Testis (tissue), 3 donors: ENCODE data around the gene LDLRAD4. TPM values are rescaled to one million over a fixed set of nuclear protein-coding genes. Genes with fewer than 3 reads are reported as not detected.

Experiments
- DNase-seq: peaks from one replicate; pipeline ENCODE4 v3.0.0-alpha.2; 2019
- H3K27ac ChIP-seq, 2 donors: fragments of 200-600 bp; sonication (generic); one replicate each; pipeline ENCODE4 v1.5.1; 2019
- H3K27me3 ChIP-seq: fragments of 200-600 bp; sonication (generic); one replicate; pipeline ENCODE4 v1.5.1; 2019
- H3K36me3 ChIP-seq: fragments of 200-600 bp; sonication (generic); one replicate; pipeline ENCODE4 v1.5.1; 2017; ENCODE audit warnings: low read depth; ENCODE audit errors: missing control alignments
- H3K4me1 ChIP-seq: fragments of 200-600 bp; sonication (generic); one replicate; pipeline ENCODE4 v1.5.1; 2019
- H3K4me3 ChIP-seq, 2 donors: fragments of 200-600 bp; sonication (generic); one replicate each; pipeline ENCODE4 v1.5.1; 2017 to 2019
- H3K9me3 ChIP-seq: fragments of 200-600 bp; sonication (generic); one replicate; pipeline ENCODE4 v1.5.1; 2017
- CTCF ChIP-seq, 3 experiments: fragments of 450-650 bp in 2 of 3; fragments of 200-600 bp in 1 of 3; sonication (generic) in 1 of 3; IDR thresholded peaks; one replicate each; pipeline ENCODE4 v1.5.1; 2016 to 2019; ENCODE audit warnings: antibody characterized with exemption in 3 of 3, mild to moderate bottlenecking in 2 of 3, moderate library complexity in 1 of 3
- POLR2A ChIP-seq: fragments of 450-650 bp; IDR thresholded peaks from one replicate; pipeline ENCODE4 v1.6.1; 2017; ENCODE audit warnings: antibody characterized with exemption, mild to moderate bottlenecking, moderate library complexity
- WGBS, 2 donors: methylation state at CpG; one replicate each; pipeline ENCODE4 v1.1.5; 2018; 5-methylcytosine and 5-hydroxymethylcytosine counted together
- intact Hi-C: fragments of 100-400 bp; cut with DNase I; formaldehyde crosslinking; loops from one replicate; pipeline ENCODE4 v1.15.1; 2023; ENCODE audit warnings: low total_unique reads
- polyA plus RNA-seq: library from polyadenylated mRNA; stranded (reverse); fragments of 350-450 nt; fragmentation: Illumina TruSeq; extraction: RNeasy Lipid Tissue Mini Kit (QIAGEN cat#74804); gene quantifications from one replicate; pipeline ENCODE4 v1.2.3, GENCODE V29; 2014; ENCODE audit warnings: low read depth, low replicate concordance; ENCODE audit not compliant: insufficient read depth
- total RNA-seq, 2 donors: library from RNA; depleted of rRNA; stranded (reverse); fragments of >200 nt; gene quantifications; one replicate each; pipeline ENCODE4 v1.2.3, GENCODE V29; 2016

Gene LDLRAD4
- total and polyA plus RNA-seq, 3 donors from 2014 or later: 22.0 to 42.2 (median 25.9) TPM

- H3K4me3 ChIP-seq: no peak overlapping the region
- H3K27ac ChIP-seq: no peak overlapping the region
- H3K36me3 ChIP-seq: no peaks in the 10 kb centered on the region
- H3K9me3 ChIP-seq: no peaks in the 10 kb centered on the region
- H3K4me1 ChIP-seq: no peaks in the 10 kb centered on the region
- TF ChIP-seq CTCF (IDR thresholded peaks at IDR 0.05): no peak
- no peaks in the 10 kb centered on the region for H3K27me3 ChIP-seq
- WGBS, 2 donors: 82 to 86% methylated on average over 9 to 11 of the region's 11 CpGs
- intact Hi-C loops: no loop called here
- DNase-seq: no peak
Observed at GRCh38 chr18:13462686-13463085, 244.1 kb downstream of the LDLRAD4 start.

- no peak for TF ChIP-seq POLR2A
- no peak for TF ChIP-seq CTCF (IDR thresholded peaks at IDR 0.05)
Observed at GRCh38 chr18:13463526-13464210, 245.1 kb downstream of the LDLRAD4 start.

GRCh38 chr18:13464432-13465123, 246.0 kb downstream of the LDLRAD4 start:
- no peaks in the 10 kb centered on the region for H3K9me3 ChIP-seq
- H3K4me3 ChIP-seq: no peak overlapping the region
- WGBS, 2 donors: 80 to 83% methylated on average over 13 to 14 of the region's 14 CpGs
- H3K27me3 ChIP-seq: no peaks in the 10 kb centered on the region
- intact Hi-C loops: no loop called here
- TF ChIP-seq POLR2A (no peak), CTCF (IDR thresholded peaks at IDR 0.05) (no peak)
- no peak for DNase-seq
- H3K36me3 ChIP-seq: no peaks in the 10 kb centered on the region
- no peaks in the 10 kb centered on the region for H3K4me1 ChIP-seq
- no peak overlapping the region for H3K27ac ChIP-seq

More at GRCh38 chr18:13463526-13464210, 245.1 kb downstream of the LDLRAD4 start:
- intact Hi-C loops: no loop called here
- Histone ChIP-seq H3K36me3 (no peaks in the 10 kb centered on the region), H3K9me3 (no peaks in the 10 kb centered on the region), H3K27me3 (no peaks in the 10 kb centered on the region), H3K4me3 (no peak overlapping the region), H3K27ac (no peak overlapping the region), H3K4me1 (no peaks in the 10 kb centered on the region)
- DNase-seq: no peak
- WGBS, 2 donors: 85 to 90% methylated on average over 6 of the region's 6 CpGs

- H3K9me3 ChIP-seq: no peaks in the 10 kb centered on the region
- H3K36me3 ChIP-seq: no peaks in the 10 kb centered on the region
- no peak overlapping the region for H3K27ac ChIP-seq
- no peak for DNase-seq
- no peaks in the 10 kb centered on the region for H3K4me1 ChIP-seq
- TF ChIP-seq POLR2A (no peak), CTCF (IDR thresholded peaks at IDR 0.05) (no peak)
- 79 to 84% methylated on average over 4 of the region's 4 CpGs for WGBS, 2 donors
- intact Hi-C loops: no loop called here
- H3K4me3 ChIP-seq: no peak overlapping the region
- no peaks in the 10 kb centered on the region for H3K27me3 ChIP-seq
Observed at GRCh38 chr18:13465124-13465446, 246.5 kb downstream of the LDLRAD4 start.

GRCh38 chr18:13465476-13465875, 246.9 kb downstream of the LDLRAD4 start:
- intact Hi-C loops: no loop called here
- no peaks in the 10 kb centered on the region for H3K36me3 ChIP-seq
- TF ChIP-seq POLR2A (no peak), CTCF (IDR thresholded peaks at IDR 0.05) (no peak)
- no peak overlapping the region for H3K27ac ChIP-seq
- no peak for DNase-seq
- no peaks in the 10 kb centered on the region for H3K27me3 ChIP-seq
- no peaks in the 10 kb centered on the region for H3K9me3 ChIP-seq
- WGBS, 2 donors: 80 to 86% methylated on average over 5 of the region's 5 CpGs
- no peak overlapping the region for H3K4me3 ChIP-seq
- no peaks in the 10 kb centered on the region for H3K4me1 ChIP-seq
